ENCODE data around the gene SLC12A7. TPM values are rescaled to one million over a fixed set of nuclear protein-coding genes. Genes with fewer than 3 reads are reported as not detected.
"Not testable (repeated sequence)": the region's sequence is repeated elsewhere in the genome, so short reads cannot be mapped to it uniquely, and the experiment has no call there.

Gene SLC12A7
- total and polyA plus RNA-seq, 7 experiments from 2014 or later: 6.4 to 101 (median 61.9) TPM

DNA sequence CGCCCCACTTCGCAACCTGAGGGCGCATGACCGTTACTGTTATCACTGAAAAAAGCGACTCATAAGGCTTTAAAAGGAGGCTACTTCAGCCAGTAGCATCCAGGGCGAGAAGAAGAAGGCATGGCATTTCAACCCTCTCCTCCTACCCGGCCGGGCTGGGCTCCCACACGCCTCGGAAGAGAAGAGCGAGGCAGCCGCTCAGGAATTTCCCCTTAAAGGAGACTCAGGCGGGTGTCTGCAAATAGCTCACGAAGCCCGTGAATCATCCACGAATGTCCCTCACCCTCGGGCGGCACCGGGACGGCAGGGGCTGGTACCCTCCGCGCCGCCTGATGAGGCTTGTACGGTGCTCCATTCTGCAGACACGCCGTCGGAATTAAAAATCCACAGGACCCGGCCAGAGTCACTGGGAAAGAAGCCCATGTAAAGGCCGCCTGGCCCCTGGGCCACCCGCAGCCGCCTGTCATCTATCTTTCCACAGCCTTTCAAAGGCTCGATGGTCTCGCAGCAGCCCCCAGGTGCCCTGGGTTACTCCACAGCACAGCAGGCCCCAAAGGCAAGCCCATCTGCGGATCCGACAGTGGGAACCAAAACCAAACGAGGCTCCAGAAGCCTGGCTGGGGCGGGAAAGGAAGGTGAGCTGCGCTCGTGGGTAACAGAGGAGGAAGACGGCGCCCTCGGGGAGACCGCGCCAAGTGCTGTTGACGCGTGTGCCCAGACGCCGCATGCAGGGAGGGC is 11.8 kb downstream of the SLC12A7 start:
- Histone ChIP-seq H3K9me3 (ENCODE audit: control insufficient read depth in 2 of 3, low read length in 3 of 3) (no peaks in the 10 kb centered on the region), H3K4me1 (ENCODE audit: control insufficient read depth in 2 of 2, insufficient read depth in 2 of 2, low read length in 2 of 2) (peaks cover 19 to 42% of the 10 kb centered on the region in 2 donors), H3K27ac (ENCODE audit: low read depth, low read length) (no peak overlapping the region), H3K36me3 (ENCODE audit: control insufficient read depth in 2 of 3, insufficient read depth in 3 of 3, low read length in 3 of 3) (peaks cover 0 to 33% (median 3%) of the 10 kb centered on the region in 3 experiments), H3K4me3 (ENCODE audit: low read length) (no peak overlapping the region), H3K27me3 (ENCODE audit: control insufficient read depth in 2 of 2, insufficient read depth in 2 of 2, low read length in 2 of 2) (no peaks in the 10 kb centered on the region)
- Mint-ChIP-seq H3K27ac (peak overlapping the region in 4 of 9 donors; percentile 42 to 90 (median 74)), H3K4me3 (peak overlapping the region in 4 of 10 donors; percentile 16 to 45 (median 38)), H3K36me3 (peaks cover 0 to 11% (median 4%) of the 10 kb centered on the region in 5 donors), H3K4me1 (peaks cover 11 to 69% (median 40%) of the 10 kb centered on the region in 7 donors), H3K9me3 (peaks cover 0 to 4% (median 0%) of the 10 kb centered on the region in 11 donors), H3K27me3 (no peaks in the 10 kb centered on the region)
- ATAC-seq (no peak), DNase-seq (no peak)
- POLR2A ChIA-PET: no interaction called here
- CTCF ChIA-PET: no interaction called here
- intact Hi-C loops (cut with micrococcal nuclease): loop anchor here (10.0 kb wide), 3 partner anchors 45 to 485 kb away; partner anchors contain the start of gene CEP72 (in 1 of the 2)

DNA sequence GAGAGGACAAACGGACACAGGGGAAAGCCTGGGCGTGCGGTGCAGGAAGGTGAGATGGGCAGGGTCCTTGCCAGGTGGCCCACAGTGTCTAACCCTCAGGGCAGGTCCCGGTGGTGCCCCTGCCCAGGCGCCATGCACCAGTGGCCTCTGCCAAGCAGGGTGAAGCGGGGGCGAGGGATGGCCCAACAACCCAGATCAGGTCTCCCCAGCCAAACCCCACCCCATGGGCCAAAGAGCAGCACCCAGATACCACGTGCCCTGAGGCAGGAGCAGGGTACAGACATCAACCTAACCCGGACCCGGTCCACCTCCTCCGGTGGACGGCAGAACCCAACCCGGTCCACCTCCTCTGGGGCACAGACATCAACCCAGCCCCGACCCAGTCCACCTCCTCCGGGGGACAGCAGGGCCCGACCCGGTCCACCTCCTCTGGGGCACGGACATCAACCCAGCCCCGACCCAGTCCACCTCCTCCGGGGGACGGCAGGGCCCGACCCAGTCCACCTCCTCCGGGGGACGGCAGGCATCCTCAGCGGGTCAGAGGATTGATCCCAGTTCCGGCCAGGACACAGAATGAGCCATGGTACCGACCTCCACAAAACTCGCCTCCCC is 12.8 kb downstream of the SLC12A7 start:
- ChIA-PET CTCF (no interaction called here), POLR2A (no interaction called here)
- H3K9me3 Mint-ChIP-seq: peaks cover 0 to 2% (median 0%) of the 10 kb centered on the region in 11 donors
- H3K27ac ChIP-seq (ENCODE audit: low read depth, low read length): peak overlapping the region; percentile 31
- no peaks in the 10 kb centered on the region for H3K9me3 ChIP-seq (ENCODE audit: control insufficient read depth in 2 of 3, low read length in 3 of 3)
- H3K27me3 Mint-ChIP-seq: no peaks in the 10 kb centered on the region
- H3K36me3 Mint-ChIP-seq: peaks cover 0 to 11% (median 4%) of the 10 kb centered on the region in 5 donors
- intact Hi-C loops (cut with micrococcal nuclease): no loop called here
- H3K27me3 ChIP-seq (ENCODE audit: control insufficient read depth in 2 of 2, insufficient read depth in 2 of 2, low read length in 2 of 2): no peaks in the 10 kb centered on the region
- no peak for DNase-seq
- H3K36me3 ChIP-seq (ENCODE audit: control insufficient read depth in 2 of 3, insufficient read depth in 3 of 3, low read length in 3 of 3): peaks cover 0 to 41% (median 3%) of the 10 kb centered on the region in 3 experiments
- H3K27ac Mint-ChIP-seq: peak overlapping the region in 3 of 9 donors; percentile 32 to 90 (median 72)
- H3K4me1 Mint-ChIP-seq: peaks cover 16 to 62% (median 35%) of the 10 kb centered on the region in 7 donors
- H3K4me3 ChIP-seq (ENCODE audit: low read length): no peak overlapping the region
- peak; percentile 32 for ATAC-seq
- peaks cover 14 to 35% of the 10 kb centered on the region in 2 donors for H3K4me1 ChIP-seq (ENCODE audit: control insufficient read depth in 2 of 2, insufficient read depth in 2 of 2, low read length in 2 of 2)
- peak overlapping the region in 3 of 10 donors; percentile 16 to 71 (median 32) for H3K4me3 Mint-ChIP-seq

DNA sequence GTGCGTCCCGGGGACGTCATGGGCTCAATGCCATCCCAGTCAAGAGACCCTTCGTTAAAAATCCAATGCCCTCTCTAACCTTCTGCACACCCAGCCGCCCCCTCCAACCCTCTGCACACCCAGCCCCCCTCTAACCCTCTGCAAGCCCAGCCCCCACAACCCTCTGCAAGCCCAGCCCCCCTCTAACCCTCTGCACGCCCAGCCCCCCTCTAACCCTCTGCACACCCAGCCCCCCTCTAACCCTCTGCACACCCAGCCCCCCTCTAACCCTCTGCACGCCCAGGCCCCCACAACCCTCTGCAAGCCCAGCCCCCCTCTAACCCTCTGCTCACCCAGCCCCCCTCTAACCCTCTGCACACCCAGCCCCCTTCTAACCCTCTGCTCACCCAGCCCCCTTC is 13.9 kb downstream of the SLC12A7 start:
- Mint-ChIP-seq H3K4me3 (peak overlapping the region in 1 of 10 donors; percentile 12), H3K27ac (peak overlapping the region in 2 of 9 donors; percentile 72 to 76)
- POLR2A ChIA-PET: not testable (repeated sequence)

DNA sequence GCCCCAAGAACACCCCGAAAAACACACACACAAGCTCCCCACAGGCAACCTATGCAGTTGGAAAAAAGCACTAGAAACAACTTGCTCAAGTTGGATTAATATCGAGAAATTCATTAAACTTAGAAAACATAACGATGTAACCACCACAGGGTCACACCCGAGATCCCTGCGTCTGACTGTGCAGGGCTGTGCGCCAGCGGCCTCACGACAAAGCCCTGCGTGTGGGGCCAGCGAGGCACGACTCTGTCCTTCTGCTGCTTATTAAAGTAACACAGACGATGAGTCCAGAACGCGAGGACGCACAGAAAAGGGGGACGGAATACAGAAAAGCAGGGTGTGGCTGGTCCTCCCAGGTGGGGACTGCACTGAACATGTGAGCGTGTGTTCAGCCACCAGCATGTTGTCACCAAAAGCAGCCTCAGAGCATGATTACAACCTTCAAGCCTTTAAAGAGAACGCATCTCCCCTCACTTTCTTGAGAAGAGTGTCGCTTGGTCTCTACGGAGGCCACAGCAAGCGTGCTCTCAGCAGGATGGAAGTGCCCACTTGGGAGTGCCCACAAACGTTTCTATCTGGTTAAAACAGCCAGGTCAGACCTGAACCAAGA is 14.4 kb downstream of the SLC12A7 start:
- CTCF ChIA-PET: no interaction called here
- Histone ChIP-seq H3K9me3 (ENCODE audit: control insufficient read depth in 2 of 3, low read length in 3 of 3) (no peaks in the 10 kb centered on the region), H3K36me3 (ENCODE audit: control insufficient read depth in 2 of 3, insufficient read depth in 3 of 3, low read length in 3 of 3) (peaks cover 0 to 57% (median 3%) of the 10 kb centered on the region in 3 experiments), H3K4me3 (ENCODE audit: low read length) (no peak overlapping the region), H3K27me3 (ENCODE audit: control insufficient read depth in 2 of 2, insufficient read depth in 2 of 2, low read length in 2 of 2) (no peaks in the 10 kb centered on the region), H3K4me1 (ENCODE audit: control insufficient read depth in 2 of 2, insufficient read depth in 2 of 2, low read length in 2 of 2) (peaks cover 6 to 19% of the 10 kb centered on the region in 2 donors), H3K27ac (ENCODE audit: low read depth, low read length) (no peak overlapping the region)
- intact Hi-C loops (cut with micrococcal nuclease): no loop called here
- POLR2A ChIA-PET: no interaction called here
- H3K9me3 Mint-ChIP-seq: no peaks in the 10 kb centered on the region
- H3K4me1 Mint-ChIP-seq: peaks cover 7 to 50% (median 25%) of the 10 kb centered on the region in 7 donors
- no peak for DNase-seq
- peak overlapping the region in 2 of 10 donors; percentile 12 for H3K4me3 Mint-ChIP-seq
- H3K27me3 Mint-ChIP-seq: no peaks in the 10 kb centered on the region
- peaks cover 0 to 6% (median 4%) of the 10 kb centered on the region in 5 donors for H3K36me3 Mint-ChIP-seq
- no peak for ATAC-seq
- peak overlapping the region in 5 of 9 donors; percentile 16 to 76 (median 71) for H3K27ac Mint-ChIP-seq

More for the DNA sequence above, 13.9 kb downstream of the SLC12A7 start:
- H3K27me3 Mint-ChIP-seq; intact Hi-C loops (cut with micrococcal nuclease); H3K27ac ChIP-seq (ENCODE audit: low read depth, low read length); H3K9me3 Mint-ChIP-seq; H3K27me3 ChIP-seq (ENCODE audit: control insufficient read depth in 2 of 2, insufficient read depth in 2 of 2, low read length in 2 of 2); H3K9me3 ChIP-seq (ENCODE audit: control insufficient read depth in 2 of 3, low read length in 3 of 3); H3K4me3 ChIP-seq (ENCODE audit: low read length); DNase-seq; CTCF ChIA-PET; H3K36me3 Mint-ChIP-seq; ATAC-seq: not testable (repeated sequence)
- peaks cover 7 to 51% (median 26%) of the 10 kb centered on the region in 7 donors for H3K4me1 Mint-ChIP-seq
- H3K4me1 ChIP-seq (ENCODE audit: control insufficient read depth in 2 of 2, insufficient read depth in 2 of 2, low read length in 2 of 2): peaks cover 6 to 24% of the 10 kb centered on the region in 2 donors
- H3K36me3 ChIP-seq (ENCODE audit: control insufficient read depth in 2 of 3, insufficient read depth in 3 of 3, low read length in 3 of 3): peaks cover 0 to 52% (median 3%) of the 10 kb centered on the region in 3 experiments

DNA sequence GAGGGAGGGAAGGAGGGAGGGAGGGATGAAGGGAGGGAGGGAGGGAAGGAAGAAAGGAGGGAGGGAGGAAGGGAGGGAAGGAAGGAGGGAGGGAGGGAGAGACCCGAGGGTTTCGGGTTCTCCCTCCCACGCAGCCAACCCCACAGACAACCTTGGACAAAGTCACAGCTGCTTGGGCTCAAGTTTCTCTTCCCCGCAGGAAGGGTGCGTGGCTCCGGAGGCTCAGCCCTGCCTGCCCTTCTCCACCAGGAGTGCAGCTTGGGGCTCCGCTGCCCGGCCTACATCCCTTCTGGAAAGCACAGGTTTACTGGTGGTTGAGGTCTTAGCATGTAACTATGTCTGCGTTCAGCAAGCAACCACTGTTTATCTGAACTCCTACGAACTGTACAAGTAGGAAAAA is 15.0 kb downstream of the SLC12A7 start:
- ATAC-seq (no peak), DNase-seq (no peak)
- intact Hi-C loops (cut with micrococcal nuclease): no loop called here
- H3K9me3 Mint-ChIP-seq: no peaks in the 10 kb centered on the region
- H3K27me3 Mint-ChIP-seq: no peaks in the 10 kb centered on the region
- Histone ChIP-seq H3K4me3 (ENCODE audit: low read length) (no peak overlapping the region), H3K4me1 (ENCODE audit: control insufficient read depth in 2 of 2, insufficient read depth in 2 of 2, low read length in 2 of 2) (peaks cover 2 to 14% of the 10 kb centered on the region in 2 donors), H3K27me3 (ENCODE audit: control insufficient read depth in 2 of 2, insufficient read depth in 2 of 2, low read length in 2 of 2) (no peaks in the 10 kb centered on the region), H3K36me3 (ENCODE audit: control insufficient read depth in 2 of 3, insufficient read depth in 3 of 3, low read length in 3 of 3) (peaks cover 0 to 63% (median 3%) of the 10 kb centered on the region in 3 experiments), H3K27ac (ENCODE audit: low read depth, low read length) (no peak overlapping the region), H3K9me3 (ENCODE audit: control insufficient read depth in 2 of 3, low read length in 3 of 3) (no peaks in the 10 kb centered on the region)
- peaks cover 7 to 43% (median 19%) of the 10 kb centered on the region in 7 donors for H3K4me1 Mint-ChIP-seq
- POLR2A ChIA-PET: no interaction called here
- H3K36me3 Mint-ChIP-seq: peaks cover 0 to 6% (median 4%) of the 10 kb centered on the region in 5 donors
- H3K27ac Mint-ChIP-seq: peak overlapping the region in 5 of 9 donors; percentile 16 to 76 (median 71)
- CTCF ChIA-PET: no interaction called here
- H3K4me3 Mint-ChIP-seq: peak overlapping the region in 1 of 10 donors; percentile 12

- Mint-ChIP-seq H3K4me3 (no peak overlapping the region), H3K27ac (peak overlapping the region in 5 of 9 donors; percentile 21 to 62 (median 34)), H3K4me1 (peaks cover 7 to 35% (median 15%) of the 10 kb centered on the region in 7 donors), H3K27me3 (no peaks in the 10 kb centered on the region), H3K9me3 (no peaks in the 10 kb centered on the region), H3K36me3 (peaks cover 0 to 6% (median 4%) of the 10 kb centered on the region in 5 donors)
- ATAC-seq (no peak), DNase-seq (no peak)
- H3K27me3 ChIP-seq (ENCODE audit: control insufficient read depth in 2 of 2, insufficient read depth in 2 of 2, low read length in 2 of 2): no peaks in the 10 kb centered on the region
- H3K27ac ChIP-seq (ENCODE audit: low read depth, low read length): no peak overlapping the region
- H3K9me3 ChIP-seq (ENCODE audit: control insufficient read depth in 2 of 3, low read length in 3 of 3): no peaks in the 10 kb centered on the region
- H3K4me3 ChIP-seq (ENCODE audit: low read length): no peak overlapping the region
- ChIA-PET CTCF (no interaction called here), POLR2A (no interaction called here)
- peaks cover 0 to 68% (median 3%) of the 10 kb centered on the region in 3 experiments for H3K36me3 ChIP-seq (ENCODE audit: control insufficient read depth in 2 of 3, insufficient read depth in 3 of 3, low read length in 3 of 3)
- H3K4me1 ChIP-seq (ENCODE audit: control insufficient read depth in 2 of 2, insufficient read depth in 2 of 2, low read length in 2 of 2): peaks cover 0 to 8% of the 10 kb centered on the region in 2 donors
- intact Hi-C loops (cut with micrococcal nuclease): no loop called here
Observed at GRCh38 chr5:1095990-1096363, 15.9 kb downstream of the SLC12A7 start.
